Renal cortex interstitium (tissue), 11 donors: ENCODE measurements around the gene PPT2. TPM values are rescaled to one million over a fixed set of nuclear protein-coding genes. Genes with fewer than 3 reads are reported as not detected.

Experiments used
- DNase-seq, 11 donors: peaks; one replicate each; pipeline ENCODE4 v3.0.0-alpha.2; 2013; ENCODE audit warnings: low read depth in 9 of 11, low spot score in 4 of 11; ENCODE audit errors: extremely low read depth in 1 of 11
- polyA plus RNA-seq, 3 donors: library from polyadenylated mRNA; unstranded; fragments of 120-200 nt; gene quantifications; one replicate each; pipeline ENCODE4 v1.2.1, GENCODE V29; 2013; ENCODE audit not compliant: insufficient read length in 3 of 3

The PPT2 gene
- polyA plus RNA-seq, 3 donors = 30.5 to 48.4 (median 33.4) TPM

DNA sequence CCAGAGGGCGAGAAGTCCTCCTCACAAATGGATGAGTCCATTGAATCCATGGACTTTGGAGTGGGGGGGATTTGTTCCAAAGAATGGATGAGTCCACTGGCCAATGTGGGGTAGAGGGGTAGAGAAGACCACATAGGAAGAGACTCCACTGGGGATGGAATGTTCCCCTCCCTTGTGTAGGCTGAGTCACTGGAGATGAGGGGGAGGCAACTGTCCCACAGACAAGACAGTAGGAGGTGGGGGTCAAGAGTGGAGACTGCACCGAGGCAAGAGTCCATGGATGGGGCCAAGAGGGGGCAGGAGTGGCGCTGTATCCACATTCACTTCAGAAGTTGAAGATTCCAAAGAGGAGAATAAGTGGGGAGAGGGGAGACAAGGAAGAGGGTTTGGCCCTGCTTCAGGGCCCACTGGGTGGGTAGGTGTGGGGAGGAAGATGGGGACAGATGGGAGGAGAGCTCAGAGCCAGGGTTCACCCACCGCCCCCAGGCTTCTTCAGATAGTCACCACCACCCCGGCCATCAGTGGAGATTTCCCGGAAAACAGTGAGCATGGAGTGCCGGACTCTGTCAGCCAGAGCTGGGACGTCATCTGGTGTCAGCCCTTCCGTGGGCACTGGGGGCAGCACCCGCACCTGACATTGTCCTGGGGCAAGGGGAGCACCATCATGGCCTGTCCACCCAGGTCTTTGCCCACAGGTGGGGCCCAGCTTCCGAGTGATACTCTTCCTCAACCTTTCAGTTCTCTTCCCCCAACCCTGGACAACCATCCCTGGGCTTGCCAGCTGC is 15.1 kb downstream of the PPT2 start:
- no peak for DNase-seq

DNA sequence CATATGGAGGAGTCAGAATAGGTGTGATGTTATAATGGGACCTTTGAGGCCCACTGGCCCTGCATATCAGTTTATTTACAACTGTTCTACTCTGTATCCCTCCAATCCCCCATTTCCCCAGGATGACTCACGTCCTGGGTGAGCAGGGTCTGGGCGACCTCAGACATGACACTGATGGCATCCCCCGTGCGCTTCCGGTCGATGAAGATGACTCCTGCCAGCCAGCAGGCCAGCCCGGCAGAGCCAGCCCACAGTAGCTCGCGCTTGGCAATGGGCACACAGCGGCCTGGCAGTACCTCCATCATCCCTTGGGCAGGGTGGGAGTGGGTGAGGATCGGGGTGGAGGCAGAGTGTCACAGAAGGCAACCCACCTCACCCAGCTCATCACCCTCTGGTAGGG is 16.4 kb downstream of the PPT2 start:
- no peak for DNase-seq

GRCh38 chr6:32171234-32171633 is 17.3 kb downstream of the PPT2 start:
- DNase-seq = no peak

DNA sequence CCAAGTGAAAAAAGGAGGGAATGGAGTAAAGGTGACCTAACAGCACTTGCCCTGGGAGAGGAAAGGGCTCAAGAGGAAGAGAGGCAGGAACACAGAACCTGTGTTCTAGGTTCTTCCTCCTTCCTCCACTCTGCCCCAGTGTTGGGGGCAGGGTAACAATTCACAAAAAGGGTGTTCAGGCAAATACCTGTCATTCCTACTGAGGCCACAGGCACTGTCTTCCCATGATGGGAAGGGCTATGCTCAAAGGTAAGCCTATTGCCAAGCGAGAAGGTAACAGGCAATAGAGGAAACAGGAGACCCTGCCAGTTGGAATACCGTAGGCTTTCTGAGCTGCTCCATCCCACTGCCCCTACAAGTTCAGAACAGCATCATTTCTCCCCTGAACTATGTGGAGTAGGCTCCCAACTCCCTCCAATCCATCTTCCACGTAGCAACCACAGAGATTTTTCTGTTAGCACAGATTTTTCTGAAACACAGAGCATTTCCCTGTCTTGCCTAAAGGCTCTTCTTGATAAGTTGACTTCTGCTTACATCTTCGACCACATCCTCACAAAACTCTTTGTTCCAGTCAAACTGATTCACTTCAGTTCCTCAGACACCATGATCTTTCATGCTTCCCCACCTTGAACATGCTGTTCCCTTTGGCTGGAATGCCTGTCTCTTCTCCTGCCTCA is 19.2 kb downstream of the PPT2 start:
- DNase-seq = no peak

GRCh38 chr6:32174416-32174815 is 20.5 kb downstream of the PPT2 start:
- no peak for DNase-seq

DNA sequence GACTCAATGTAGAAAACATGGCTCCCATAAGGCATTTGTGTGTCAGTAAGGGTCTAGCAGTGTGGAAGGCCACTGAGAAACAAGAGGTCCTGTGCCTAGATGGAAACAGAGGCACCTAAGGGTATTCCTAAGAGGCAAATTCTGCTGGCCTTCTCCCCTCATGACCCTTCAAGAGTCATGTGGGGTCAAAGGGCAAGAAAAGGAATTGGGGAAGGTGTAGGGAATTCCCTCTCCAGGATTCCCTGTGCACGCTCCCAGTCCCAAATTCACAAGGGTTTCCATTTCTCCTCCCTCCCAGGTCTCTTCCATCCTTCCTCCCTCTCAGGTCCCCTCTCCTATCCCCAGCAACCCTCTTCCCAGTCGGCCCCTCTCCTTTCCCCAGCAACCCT is 21.4 kb downstream of the PPT2 start:
- DNase-seq = no peak

DNA sequence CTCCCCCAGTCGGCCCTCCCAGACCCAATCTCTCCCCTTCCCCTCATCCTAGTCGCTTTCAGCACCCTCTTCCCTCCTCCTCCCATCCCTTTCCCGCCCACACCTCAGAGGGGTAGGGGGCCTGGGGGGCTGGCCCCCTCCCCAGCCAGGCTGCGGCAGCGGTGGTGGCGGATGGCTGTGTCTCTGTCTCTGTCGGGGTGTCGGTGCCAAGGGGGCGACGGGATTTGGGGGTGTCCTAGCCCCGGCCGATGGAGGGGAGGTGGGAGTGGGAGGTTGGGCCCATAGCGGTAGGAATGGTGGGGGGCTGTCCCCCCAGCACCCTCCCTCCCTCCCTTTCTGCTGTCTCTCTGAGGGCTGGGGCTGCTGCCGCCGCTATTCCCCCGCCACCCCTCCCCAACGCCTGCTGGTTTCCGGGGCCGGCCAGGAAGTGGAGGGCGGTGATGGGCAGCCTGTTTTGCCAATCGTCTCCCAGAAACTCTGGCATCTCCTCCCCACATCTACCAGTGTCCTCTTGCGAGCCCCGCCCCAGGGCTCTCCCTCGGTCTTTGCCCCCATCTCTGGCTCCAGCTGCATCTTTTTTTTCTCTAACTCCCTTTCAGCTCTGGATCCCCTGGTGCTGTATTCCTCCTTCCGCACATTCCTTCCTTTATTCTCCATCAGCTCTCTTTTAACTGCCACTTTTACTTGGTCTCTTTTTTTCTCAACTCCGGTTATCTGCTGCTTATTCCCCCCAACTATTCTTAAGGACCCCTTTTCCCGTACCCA is 22.0 kb downstream of the PPT2 start, which contains the start of gene AGPAT1:
AGPAT1 (minus strand) TSS at position 374 of the 765 bp plus-strand sequence. CDS start 4,588 bp downstream, outside the sequence.
- peak; percentile 88 to 99 (median 96) for DNase-seq

DNA sequence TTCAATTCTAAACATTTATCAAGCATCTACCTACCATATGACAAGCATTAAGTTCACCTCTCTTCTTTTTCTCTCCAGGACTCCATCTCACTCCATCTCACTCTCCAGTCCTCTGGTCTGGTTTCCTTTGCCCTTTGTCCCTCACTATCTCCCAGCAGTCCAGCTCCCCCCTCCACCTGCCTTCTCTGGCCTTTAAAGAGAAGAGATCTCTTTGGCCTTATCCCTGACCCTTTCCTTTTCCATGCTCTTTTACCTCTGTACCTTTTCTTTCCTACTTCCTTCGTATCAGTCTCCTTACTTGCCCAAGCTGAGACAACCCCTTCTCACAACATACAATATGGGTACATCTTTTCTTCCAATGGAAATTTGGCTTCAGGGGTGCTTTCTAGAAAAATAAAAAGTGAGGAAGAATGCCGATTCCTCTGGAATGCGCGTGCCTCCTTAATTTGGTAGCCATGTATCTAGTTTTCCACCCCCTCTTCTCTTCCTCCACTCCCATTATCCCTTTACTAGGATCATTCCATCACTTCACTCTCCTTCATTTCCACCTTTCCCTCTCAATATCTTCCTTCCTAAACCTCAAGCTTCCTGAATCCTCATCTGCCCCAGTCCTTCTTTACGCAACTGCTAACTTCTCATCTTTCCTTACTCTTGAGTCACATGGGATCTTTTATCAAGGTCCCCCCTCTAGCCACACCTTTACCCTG is 22.7 kb downstream of the PPT2 start:
- DNase-seq = no peak

DNA sequence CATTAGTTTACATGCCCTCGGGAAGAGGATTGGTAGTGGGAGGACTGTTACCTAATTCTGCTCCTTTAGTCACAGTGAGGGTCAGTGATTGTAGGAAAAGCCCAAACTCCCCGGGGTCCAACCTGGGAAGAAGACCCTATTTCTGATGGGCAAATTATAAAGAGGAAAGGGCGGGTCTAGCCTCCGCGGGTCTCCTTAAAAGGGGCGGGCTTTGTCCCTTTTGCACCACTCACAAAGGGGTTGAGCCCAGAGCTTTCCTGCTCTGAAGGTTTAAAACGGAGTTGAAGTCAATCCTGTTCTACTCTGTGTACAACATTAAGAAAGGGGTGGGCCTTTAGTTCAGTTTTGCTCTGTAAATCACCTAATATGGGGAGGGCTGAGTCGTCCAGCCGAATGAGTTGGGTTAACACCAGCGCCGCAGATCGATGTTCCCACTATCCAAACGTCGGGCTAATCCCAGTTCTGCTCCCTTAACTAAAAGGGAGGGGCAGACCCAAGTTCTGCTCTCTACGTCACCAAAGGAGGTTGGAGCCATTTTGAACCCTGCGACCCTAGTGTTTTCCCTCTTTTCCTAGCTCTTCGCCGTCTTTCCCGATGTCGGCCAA is 23.3 kb downstream of the PPT2 start:
- DNase-seq = peak in 1 of 11 donors; percentile 67

- DNase-seq = peak; percentile 99 to 100 (median 100)
Observed at GRCh38 chr6:32177788-32178546, 24.0 kb downstream of the PPT2 start, which contains the start of gene RNF5. TSS of gene RNF5 (plus strand) at chr6:32178405. CDS start at chr6:32178512, 107 bp downstream.

DNA sequence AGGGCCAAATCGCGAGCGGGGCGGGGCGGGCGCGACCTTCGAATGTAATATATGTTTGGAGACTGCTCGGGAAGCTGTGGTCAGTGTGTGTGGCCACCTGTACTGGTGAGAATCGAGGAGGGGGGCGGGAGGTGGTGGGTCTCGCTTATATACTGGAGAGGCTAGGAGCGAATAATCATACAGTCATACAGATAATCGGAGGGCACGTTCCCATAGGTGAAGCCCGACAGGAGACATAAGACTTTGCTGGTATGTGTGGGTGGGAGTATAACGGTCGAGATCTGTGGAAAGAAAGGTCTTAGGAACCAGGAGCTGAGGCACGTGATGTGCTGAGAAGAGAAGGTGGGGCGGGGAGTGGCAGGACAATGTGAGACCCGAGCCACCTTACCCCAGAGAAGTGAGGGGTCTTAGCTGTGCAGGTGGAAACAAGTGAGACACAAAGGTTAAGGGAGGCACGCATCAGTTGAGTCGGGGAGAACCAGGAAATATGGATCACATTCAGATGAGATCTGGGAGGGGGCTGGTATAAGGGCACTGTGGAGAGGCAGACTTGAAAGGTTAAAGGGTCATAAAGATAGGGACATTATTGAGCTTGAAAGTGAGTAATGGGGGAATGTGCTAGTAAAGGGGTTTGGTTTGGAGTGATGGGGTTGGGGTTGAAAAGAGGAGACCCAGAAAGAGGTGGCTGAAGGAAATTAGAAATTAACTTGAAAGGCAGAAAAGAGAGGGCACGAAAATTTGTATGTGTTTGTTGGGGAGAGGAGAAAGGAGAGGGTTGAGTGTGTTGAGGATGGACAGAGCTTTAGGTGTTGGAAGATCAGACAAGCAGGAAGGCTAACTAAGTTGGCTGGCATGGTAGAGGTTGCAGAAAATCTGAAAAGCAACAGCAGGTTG is 24.9 kb downstream of the PPT2 start:
- no peak for DNase-seq

DNA sequence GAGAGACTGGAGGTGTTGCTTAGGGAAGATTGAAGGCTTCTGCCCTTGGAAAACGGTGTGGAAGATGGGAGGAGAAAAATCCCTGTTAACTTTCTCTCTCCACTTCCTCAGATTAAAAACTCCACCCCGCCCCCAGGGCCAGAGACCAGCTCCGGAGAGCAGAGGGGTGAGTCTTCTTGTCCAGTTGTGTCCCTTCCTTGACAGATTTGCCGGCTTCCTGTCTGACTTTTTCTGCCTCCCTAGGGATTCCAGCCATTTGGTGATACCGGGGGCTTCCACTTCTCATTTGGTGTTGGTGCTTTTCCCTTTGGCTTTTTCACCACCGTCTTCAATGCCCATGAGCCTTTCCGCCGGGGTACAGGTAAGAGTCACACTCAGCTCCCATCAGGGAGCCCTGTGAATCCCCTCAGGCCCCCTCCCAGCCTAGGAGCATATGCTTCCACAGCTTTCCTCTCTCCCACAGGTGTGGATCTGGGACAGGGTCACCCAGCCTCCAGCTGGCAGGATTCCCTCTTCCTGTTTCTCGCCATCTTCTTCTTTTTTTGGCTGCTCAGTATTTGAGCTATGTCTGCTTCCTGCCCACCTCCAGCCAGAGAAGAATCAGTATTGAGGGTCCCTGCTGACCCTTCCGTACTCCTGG is 25.9 kb downstream of the PPT2 start:
- DNase-seq = no peak

GRCh38 chr6:32181148-32181702 is 27.3 kb downstream of the PPT2 start:
- DNase-seq = no peak

- DNase-seq = no peak
Observed at GRCh38 chr6:32181915-32182529, 28.1 kb downstream of the PPT2 start.

DNA sequence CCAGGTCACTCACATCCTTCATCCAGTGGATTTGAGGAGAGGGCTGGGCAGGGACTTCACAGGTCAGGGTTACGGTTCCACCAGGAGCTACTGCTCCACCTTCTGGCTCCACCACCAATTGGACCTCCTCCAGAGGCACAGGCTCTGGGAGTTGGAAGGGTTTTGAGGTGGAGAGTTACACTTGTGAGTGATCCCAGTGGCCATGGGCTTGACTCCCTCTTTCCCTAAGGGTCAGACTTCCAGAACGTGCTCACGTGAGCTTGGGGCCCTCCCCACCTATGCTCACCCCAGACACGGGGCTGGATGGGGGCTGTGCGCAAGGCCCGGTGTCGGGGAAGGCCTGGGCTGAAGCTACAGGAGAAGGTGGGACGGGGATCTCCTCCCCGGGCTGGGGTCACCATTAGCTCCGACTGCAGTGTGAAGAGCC is 28.6 kb downstream of the PPT2 start:
- no peak for DNase-seq

DNA sequence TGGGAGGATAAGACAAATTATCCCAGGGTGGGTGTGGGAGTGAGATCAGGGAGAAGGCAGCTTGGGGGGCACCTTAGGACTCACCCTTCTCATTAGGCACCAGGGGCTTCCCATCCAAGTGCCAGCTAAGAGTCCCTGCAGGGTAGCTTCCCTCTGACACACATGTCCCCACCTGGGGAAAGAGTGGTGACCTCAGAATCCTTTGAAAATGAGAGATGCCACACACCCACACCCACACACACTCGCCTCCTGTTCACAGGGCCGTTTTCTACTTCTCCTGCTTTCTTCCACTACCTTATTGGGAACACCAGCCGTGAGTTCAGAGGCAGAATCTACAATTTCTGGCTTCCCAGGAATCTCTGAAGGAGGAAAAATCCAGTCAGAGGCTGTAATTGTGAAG is 29.1 kb downstream of the PPT2 start:
- DNase-seq = no peak
